NCI-H1694 (cell line): ENCODE measurements around the gene NCOR2.
A peak's percentile ranks its signal among the peaks of the same experiment; 100 is the strongest.

Experiments used
- DNase-seq: peaks from one replicate; lab custom pipeline; 2025; lab: John Stamatoyannopoulos, UW

Gene NCOR2

GRCh38 chr12:124543590-124544310, 23.7 kb downstream of the NCOR2 start:
- peak; percentile 44 for DNase-seq

GRCh38 chr12:124543052-124543589, 24.3 kb downstream of the NCOR2 start:
- no peak for DNase-seq

GRCh38 chr12:124542021-124542949, 25.1 kb downstream of the NCOR2 start:
- no peak for DNase-seq

DNA sequence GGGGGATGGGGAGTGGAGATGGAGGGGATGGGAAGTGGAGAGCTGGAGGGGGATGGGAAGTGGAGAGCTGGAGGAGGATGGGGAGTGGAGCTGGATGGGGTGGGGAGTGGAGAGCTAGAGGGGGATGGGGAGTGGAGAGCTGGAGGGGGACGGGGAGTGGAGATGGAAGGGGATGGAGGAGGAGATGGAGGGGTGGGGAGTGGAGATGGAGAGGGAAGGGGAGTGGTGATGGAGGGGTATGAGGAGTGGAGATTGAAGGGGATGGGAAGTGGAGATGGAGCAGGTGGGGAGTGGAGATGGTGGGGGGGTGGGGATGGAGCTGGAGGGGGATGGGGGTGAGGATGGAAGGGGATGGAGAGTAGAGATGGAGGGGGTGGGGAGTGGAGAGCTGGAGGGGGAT, 26.1 kb downstream of the NCOR2 start:
- DNase-seq, result no peak

DNA sequence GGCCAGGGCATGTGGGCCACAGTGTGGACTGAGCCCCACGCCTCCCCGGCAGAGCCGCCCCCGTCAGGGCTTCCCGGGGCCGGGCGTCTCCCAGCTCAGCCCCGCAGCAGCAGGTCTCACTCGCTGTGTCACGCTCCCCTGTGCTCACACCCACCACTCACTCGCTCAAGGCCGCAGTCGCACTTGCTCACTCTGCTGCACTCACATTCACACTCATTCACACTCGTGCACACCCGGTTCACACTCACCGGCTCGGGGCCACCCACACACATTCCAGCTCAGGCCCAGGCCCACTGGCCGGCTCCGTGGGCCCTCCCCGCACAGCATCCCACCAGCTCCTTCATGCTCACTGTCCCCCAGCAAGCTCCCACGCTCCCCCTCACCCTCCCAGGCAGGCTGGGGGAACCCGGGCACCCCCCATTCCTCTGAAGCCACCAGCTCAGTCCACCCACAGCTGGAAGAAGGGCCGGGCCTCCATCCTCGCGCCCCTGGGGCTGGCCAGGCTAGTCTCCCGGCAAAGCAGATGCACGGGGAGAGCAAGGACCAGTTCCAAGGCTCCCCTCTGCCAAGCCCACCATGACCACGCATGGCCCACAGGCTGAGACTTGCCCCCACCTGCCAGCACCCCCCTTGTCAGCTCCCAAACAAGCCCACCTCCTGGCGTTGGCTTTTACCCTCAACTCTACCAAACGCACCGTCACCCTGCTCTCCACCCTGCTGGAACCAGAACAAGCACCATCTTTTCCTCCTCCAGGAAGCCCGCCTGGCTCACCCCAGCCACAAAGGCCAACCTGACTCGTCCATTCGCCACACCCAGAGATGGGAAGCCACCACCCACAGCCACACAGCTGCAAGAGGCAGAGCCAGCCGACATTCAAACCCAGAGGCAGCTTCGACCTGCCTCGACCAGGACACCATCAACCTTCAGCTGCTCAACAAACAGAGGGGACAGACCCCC, 28.0 kb downstream of the NCOR2 start:
- no peak for DNase-seq

DNA sequence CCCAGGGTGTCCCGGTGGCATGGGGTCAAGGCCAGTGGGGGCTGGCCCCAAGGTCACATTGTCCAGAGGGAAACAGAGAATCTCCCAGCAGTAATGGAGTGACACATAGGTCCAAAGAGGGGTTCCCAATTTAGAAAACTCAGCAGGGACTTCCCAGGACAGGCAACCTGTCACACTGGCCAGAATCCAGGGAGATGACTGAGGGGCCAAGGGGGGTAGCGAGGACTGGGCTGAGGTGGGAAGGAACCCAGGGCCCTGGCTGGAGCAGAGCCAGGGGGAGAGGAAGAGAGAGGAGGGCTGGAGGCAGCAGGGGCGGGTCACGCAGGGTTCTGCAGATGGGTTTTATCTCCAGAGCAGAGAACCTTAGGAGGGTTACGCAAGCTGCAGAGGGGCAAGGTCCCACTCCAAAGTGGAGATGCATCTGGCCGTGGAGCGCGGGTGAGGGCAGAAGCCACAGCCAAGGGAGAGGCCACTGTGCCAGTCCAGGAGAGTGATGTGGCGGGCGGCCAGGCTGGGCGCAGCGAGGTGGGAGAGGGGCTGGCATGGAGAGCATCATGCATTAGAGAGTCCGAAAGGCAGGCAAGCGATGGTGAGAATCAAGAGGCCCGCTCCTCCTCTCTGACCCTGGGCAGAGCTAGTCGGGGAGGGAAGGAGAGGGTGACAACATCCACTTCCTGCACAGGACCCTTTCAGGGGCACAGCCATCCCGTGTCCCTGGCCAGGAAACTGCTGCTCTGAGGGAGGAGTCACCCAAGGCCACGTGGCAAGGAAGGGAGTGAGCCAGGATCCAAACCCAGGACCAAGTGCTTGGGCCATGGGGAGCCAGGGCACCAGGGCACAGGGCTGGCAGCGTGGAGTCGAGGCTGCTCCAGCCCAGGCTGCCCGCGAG, 29.0 kb downstream of the NCOR2 start:
- DNase-seq, result peak; percentile 27

GRCh38 chr12:124537525-124538193, 29.8 kb downstream of the NCOR2 start:
- no peak for DNase-seq

DNA sequence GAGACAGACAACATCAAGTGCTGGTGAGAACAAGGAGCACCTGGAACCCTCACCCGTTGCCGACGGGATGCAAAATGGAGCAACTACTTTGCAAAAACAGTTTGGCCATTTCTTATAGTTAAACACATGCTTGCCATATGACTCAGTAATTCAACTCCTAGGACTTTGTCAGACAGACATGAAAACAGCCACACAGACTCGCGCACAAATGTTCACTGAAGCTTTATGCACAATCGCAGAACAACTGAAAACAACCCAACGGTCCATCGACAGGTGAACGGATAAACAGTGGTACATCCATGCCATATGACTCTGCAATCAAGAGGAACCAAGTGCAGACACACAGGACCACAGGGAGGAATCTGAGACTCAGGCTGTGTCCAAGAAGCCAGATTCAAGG, 30.8 kb downstream of the NCOR2 start:
- no peak for DNase-seq

DNA sequence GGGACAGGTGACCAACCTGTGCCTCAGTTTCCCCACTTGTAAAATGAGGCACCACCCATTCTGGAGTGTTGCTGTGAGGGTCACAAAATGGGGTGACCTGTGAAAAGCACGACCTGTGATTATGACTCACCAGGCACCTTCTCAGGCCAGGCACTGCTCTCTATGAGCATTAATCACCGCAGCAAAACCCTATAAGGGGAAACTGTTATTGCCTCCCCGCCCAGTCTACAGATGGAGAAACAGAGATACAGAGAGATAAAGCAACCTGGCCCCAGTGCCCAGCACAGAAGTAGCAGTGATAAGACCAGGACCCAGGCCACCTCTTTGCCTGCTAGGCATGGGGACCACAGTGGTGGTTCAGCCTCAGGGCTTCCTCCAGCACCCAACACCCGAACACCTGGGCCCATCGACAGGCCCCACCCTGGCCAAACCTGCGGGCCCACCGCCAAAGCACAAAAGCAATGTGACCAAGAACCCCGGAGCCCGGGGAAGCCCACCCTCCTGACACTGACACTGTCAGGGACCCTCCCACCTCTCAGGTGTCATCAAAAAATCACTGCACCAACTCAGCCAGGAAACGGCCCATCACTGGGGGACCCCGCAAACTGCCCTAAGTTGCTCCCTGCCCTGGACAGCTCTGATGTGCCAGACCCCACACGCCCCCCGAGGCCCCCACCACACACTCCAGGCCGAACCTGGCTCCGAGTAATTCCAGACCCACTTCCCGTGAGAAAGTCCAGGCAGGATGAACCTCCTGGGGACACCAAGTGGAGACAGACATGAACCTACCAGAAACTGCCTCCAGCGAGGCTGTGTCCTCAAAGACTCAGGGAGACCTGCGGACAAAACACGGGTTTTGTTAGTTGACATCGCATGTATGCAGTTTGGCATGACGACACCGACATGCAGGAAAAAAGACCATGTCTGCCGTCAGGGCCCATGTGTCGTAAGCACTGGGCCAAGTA, 32.4 kb downstream of the NCOR2 start:
- DNase-seq, result no peak

DNA sequence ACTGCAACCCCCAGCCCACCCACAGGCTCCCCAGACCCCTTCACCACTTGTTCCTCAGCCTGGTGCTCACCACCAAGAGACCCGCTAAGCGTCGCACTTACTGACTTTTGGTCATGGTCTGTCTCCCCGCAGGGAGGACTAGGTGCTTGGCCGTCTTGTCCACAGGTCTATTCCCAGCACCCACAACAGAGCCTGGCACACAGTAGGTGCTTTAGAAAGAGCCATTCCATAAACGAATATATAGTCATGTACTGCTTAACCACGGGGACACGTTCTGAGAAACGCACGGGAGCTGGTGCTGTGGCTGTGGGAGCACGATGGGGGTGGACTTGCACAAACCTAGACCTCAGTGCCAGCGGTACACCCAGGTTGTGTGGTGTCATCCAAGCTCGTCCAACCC, 34.0 kb downstream of the NCOR2 start:
- DNase-seq, result no peak

- no peak for DNase-seq
Observed at GRCh38 chr12:124532967-124533366, 34.4 kb downstream of the NCOR2 start.

DNA sequence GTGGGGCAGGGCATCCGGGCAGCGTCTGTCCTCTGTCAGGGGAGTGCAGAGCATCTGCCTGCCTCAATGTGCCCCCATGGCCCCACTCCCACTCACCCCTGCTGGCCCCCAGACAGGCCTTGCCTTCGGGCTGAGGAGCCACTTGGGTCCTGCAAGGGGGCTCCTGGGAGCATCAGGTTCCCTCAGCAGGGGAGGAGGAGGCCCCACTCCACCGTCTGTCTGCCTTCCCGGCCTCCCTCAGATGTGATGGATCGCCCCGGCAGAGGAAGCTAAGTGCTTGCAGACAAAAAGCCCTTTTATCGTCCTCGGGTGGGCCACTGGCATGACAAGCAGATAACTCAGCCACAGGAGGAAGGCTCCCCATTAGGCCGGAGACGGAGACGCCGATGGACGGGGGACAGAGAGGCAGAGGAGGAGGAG, 35.1 kb downstream of the NCOR2 start:
- DNase-seq, result no peak

GRCh38 chr12:124531906-124532305, 35.5 kb downstream of the NCOR2 start:
- DNase-seq, result no peak

DNA sequence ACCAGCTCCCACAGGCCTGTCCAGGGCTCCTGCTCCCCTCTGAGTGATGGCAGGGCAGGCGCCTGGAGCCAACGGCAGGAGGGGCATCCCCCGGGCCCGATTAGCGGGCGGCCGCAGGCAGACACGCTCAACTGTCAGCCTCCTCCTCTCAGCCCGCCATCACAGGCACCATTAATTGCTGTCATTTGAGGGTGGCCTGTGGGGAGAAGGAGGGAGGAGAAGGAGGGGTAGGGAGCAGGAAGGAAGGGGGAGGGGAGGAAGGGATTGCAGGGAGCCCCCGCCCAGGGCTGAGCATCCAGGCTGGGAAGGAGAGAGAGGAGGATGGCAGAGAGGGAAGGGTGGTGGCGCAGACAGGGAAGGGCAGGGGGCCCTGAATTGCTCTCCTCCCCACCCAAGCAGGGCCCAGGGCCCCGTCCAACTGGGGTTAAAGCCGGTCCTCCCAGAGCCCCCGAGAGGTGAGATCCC, 36.1 kb downstream of the NCOR2 start:
- no peak for DNase-seq

DNA sequence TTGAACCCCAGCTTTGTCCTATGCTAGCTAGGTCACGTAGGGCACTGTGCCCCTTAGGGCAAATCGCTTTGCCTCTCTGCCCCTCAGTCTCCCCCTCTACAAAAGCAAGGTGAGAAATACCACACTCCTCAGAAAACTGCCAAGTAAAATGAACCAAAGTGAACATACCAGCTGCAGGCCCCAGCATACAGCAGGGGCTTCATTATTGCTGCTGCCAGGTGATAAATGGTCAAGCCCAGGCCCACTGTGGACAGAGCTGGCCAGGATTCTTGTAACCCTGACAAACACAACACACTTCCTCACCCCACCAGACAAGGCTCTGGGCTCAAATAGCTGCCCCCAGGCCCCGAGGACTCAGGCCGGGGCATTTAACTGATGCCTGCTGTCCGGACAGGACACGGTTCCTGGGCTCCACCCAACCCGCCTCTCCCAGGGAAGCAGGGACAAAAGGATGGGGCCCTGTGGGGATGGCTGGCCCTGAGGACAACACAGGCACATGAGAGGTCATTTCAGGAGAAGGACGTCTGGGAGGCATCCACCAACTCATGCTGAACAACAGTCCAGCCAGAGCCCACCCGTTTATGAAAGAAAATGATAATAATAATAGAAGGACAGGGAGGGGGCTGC, 36.7 kb downstream of the NCOR2 start:
- DNase-seq, result no peak

- no peak for DNase-seq
Observed at GRCh38 chr12:124529565-124530276, 37.7 kb downstream of the NCOR2 start.

DNA sequence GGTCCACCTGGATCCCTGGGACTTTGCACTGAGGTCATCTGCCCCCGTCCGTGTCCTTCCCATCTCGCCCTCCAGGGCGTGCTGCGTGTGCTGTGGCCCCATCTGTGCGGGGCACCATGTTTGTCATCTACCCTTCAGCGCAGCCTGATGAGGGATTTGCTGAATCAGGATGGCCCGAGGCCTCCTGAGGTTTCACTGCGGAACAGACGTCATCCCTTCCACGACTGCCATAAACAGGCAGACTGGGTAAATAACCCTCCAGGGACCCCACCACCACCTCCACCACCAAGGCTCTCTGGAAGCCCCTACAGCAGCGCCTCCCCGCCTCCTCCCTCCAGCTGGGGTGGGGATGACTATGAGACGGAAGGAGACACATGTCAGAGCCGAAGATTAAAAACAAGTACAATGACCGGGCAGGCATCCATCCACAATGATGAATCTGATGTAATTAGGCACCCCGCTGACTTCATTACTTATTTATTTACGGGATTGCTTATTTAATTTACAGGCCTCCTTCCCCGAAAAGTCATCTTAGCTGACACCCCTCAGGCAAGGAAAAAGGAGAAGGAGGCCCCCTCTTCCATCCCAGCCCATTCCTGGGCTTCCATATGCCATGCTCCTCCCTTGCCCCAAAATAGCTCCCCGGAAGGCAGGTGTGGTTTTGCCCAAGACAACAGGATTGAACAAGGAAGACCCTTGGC, 39.4 kb downstream of the NCOR2 start:
- peak; percentile 74 for DNase-seq
